OCI-LY3 (cell line): ENCODE data around the gene DEAF1.

Experiments used
- H2AFZ ChIP-seq: fragments of 200-600, 300-600 bp; shearing (Covaris generic); 2 replicates; pipeline ENCODE4 v1.6.0; 2014; ENCODE audit warnings: antibody characterized with exemption, low read depth, low read length
- H3K27ac ChIP-seq: fragments of 200-600, 300-600 bp; sonication (generic); 2 replicates; pipeline ENCODE4 v1.5.1; 2014; ENCODE audit warnings: mild to moderate bottlenecking, low read length, moderate library complexity, mixed read lengths
- H3K27me3 ChIP-seq: fragments of 200-600, 300-600 bp; sonication (generic); 2 replicates; pipeline ENCODE4 v1.6.1; 2014; ENCODE audit warnings: low read depth, low read length, mixed read lengths
- H3K36me3 ChIP-seq: fragments of 200-600, 300-600 bp; sonication (generic); replicated peaks from 2 replicates; pipeline ENCODE3; 2014; ENCODE audit warnings: low read depth, low read length, mixed read lengths
- H3K4me1 ChIP-seq: fragments of 300-600, 200-600 bp; sonication (generic); 2 replicates; pipeline ENCODE4 v1.6.1; 2014; ENCODE audit warnings: low read length, mixed read lengths
- H3K4me2 ChIP-seq: fragments of 200-600, 300-600 bp; sonication (generic); 2 replicates; pipeline ENCODE4 v1.6.1; 2014; ENCODE audit warnings: low read length, mixed read lengths
- H3K4me3 ChIP-seq: fragments of 300-600, 200-600 bp; sonication (generic); 2 replicates; pipeline ENCODE4 v1.5.1; 2014; ENCODE audit warnings: antibody characterized with exemption, mild to moderate bottlenecking, low read length, moderate library complexity
- H3K79me2 ChIP-seq: fragments of 300-600, 200-600 bp; shearing (Covaris generic); 2 replicates; pipeline ENCODE4 v1.6.1; 2014; ENCODE audit warnings: mild to moderate bottlenecking, low read length, mixed read lengths
- H3K9ac ChIP-seq: fragments of 300-600, 200-600 bp; shearing (Covaris generic); 2 replicates; pipeline ENCODE4 v1.6.0; 2014; ENCODE audit warnings: mild to moderate bottlenecking, low read length, moderate library complexity
- H3K9me3 ChIP-seq: fragments of 200-600, 300-600 bp; shearing (Covaris generic); 2 replicates; pipeline ENCODE4 v1.6.1; 2014; ENCODE audit warnings: low read length, mixed read lengths; ENCODE audit not compliant: insufficient read depth
- H4K20me1 ChIP-seq: fragments of 200-600, 300-600 bp; sonication (generic); 2 replicates; pipeline ENCODE4 v1.6.1; 2016; ENCODE audit warnings: low read length, mixed read lengths; ENCODE audit not compliant: insufficient read depth
- EZH2phosphoT487 ChIP-seq: fragments of 200-600 bp; shearing (Covaris generic); IDR thresholded peaks from 2 replicates; pipeline ENCODE4 v1.6.1; 2018; ENCODE audit warnings: antibody characterized with exemption, mixed run types, low read depth
- TF ChIP-seq, protein P1 (sequence below): fragments of 200-600, 300-600 bp; sonication (generic); IDR thresholded peaks from 2 replicates; pipeline ENCODE4 v1.5.1; 2014; ENCODE audit warnings: antibody characterized with exemption, low read length, low read depth

Gene DEAF1

DNA sequence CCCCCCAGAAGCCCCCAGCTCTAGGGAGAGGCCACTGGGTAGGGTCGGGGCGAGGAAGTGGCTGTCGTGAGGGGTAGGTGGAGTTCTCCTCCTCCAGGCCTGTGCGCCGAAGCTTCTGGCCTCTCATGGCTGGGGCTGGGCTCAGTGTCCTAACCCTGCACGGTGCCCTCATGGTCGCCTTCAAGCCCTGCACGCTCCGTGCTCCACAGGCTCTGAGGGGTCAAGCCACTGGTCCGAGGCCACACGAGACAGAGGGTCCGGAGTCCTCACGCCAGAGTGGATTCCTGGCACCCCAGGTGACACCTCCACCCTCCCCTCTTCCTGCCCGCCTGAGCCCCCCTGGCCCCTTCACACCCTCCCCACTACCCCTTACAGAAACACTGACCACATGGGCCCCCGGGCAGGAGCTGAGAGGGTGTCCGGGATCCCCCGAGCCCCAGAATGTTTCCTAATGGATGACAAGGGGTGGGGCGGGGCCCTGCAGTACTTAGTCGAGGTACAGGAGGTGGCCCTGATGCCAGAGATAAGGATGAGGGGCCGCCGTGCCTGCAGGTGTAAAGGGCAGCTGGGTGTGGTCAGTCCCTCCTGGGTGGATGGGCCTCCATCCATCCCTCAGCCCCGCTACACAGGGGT is 69.3 kb downstream of the DEAF1 start:
- Histone ChIP-seq H2AFZ (no peak overlapping the region), H3K4me3 (no peak overlapping the region), H3K27me3 (no peaks in the 10 kb centered on the region), H3K36me3 (no peaks in the 10 kb centered on the region), H3K4me2 (no peak overlapping the region), H3K27ac (no peak overlapping the region), H3K79me2 (no peaks in the 10 kb centered on the region), H3K4me1 (peaks cover 23% of the 10 kb centered on the region), H4K20me1 (no peaks in the 10 kb centered on the region), H3K9ac (no peak overlapping the region), H3K9me3 (no peaks in the 10 kb centered on the region)
- TF ChIP-seq, protein P1, sequence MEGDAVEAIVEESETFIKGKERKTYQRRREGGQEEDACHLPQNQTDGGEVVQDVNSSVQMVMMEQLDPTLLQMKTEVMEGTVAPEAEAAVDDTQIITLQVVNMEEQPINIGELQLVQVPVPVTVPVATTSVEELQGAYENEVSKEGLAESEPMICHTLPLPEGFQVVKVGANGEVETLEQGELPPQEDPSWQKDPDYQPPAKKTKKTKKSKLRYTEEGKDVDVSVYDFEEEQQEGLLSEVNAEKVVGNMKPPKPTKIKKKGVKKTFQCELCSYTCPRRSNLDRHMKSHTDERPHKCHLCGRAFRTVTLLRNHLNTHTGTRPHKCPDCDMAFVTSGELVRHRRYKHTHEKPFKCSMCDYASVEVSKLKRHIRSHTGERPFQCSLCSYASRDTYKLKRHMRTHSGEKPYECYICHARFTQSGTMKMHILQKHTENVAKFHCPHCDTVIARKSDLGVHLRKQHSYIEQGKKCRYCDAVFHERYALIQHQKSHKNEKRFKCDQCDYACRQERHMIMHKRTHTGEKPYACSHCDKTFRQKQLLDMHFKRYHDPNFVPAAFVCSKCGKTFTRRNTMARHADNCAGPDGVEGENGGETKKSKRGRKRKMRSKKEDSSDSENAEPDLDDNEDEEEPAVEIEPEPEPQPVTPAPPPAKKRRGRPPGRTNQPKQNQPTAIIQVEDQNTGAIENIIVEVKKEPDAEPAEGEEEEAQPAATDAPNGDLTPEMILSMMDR = no peak
- no peak for TF ChIP-seq EZH2phosphoT487

DNA sequence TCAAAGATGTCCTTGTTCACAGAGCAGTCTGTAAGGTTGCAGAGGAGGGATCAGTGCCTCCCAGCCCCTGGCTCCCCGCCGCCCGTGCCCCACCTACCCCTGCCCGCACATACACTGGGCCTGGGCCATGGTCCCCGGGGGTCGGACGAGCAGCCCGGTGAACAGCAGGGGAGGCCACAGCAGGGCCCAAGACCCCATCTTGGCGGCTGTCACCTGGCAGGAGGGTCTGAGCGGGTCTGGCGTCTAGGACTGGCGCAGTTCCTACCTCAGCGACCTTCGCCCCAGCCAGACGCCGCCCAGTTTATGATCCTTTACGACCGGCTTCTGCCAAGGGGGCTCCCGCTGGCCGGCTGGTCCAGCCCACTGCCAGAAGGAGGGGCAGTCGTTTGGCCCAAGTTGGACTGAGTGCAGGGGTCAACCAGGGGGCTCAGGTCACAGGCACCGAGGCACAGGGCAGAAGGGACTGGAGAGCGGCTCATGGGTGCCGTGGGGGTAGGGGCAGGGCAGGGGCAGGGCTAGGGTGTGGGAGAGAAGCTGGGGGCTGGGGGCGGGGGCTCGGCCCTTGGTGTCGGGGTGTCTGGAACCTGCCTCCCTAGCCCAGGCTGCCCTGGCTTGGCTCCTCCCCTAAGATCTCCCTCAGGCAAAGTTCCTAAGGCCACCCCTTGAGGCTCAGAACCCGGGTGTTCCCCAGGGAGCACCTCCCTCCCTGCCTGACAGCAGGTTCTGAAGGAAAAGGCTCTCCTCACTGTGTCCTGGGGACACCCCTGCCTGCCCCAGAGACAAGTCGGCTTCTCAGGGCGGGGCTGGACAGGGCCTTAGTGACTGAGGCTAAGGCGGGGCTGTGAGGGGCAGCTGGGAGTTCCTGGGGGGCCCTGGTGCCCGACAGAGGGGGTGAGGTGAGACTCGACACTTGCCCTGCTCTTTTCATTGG is 70.1 kb downstream of the DEAF1 start, which contains the start of gene CDHR5:
Gene CDHR5 (minus strand): TSS at position 251 of the 931 bp plus-strand sequence. CDS start 53 bp downstream, at position 198.
- Histone ChIP-seq H2AFZ (no peak within 1 kb of the TSS), H3K27ac (no peak within 1 kb of the TSS), H3K4me3 (no peak within 1 kb of the TSS), H3K36me3 (no peaks in the 10 kb centered on the region), H3K4me2 (no peak within 1 kb of the TSS), H3K79me2 (no peaks in the 10 kb centered on the region), H4K20me1 (no peaks in the 10 kb centered on the region), H3K27me3 (no peaks in the 10 kb centered on the region), H3K9ac (no peak within 1 kb of the TSS), H3K4me1 (peaks cover 18% of the 10 kb centered on the region), H3K9me3 (no peaks in the 10 kb centered on the region)
- no peak for TF ChIP-seq EZH2phosphoT487
- TF ChIP-seq, protein P1 = no peak

- H4K20me1 ChIP-seq = no peaks in the 10 kb centered on the region
- H3K4me3 ChIP-seq = no peak overlapping the region
- H3K9ac ChIP-seq = no peak overlapping the region
- no peak overlapping the region for H3K27ac ChIP-seq
- H3K9me3 ChIP-seq = no peaks in the 10 kb centered on the region
- H3K79me2 ChIP-seq = no peaks in the 10 kb centered on the region
- no peaks in the 10 kb centered on the region for H3K27me3 ChIP-seq
- H2AFZ ChIP-seq = no peak overlapping the region
- no peak overlapping the region for H3K4me2 ChIP-seq
- no peaks in the 10 kb centered on the region for H3K36me3 ChIP-seq
- TF ChIP-seq, protein P1 = no peak
- no peak for TF ChIP-seq EZH2phosphoT487
- peaks cover 11% of the 10 kb centered on the region for H3K4me1 ChIP-seq
These were observed 70.9 kb downstream of the DEAF1 start for GRCh38 chr11:623999-624704.
